HG03520 (cell line): ENCODE measurements around the gene PHC3.
"Not testable (repeated sequence)": the region's sequence is repeated elsewhere in the genome, so short reads cannot be mapped to it uniquely, and the experiment has no call there.

Source experiments
- ATAC-seq: cut with Tn5 transposase; IDR thresholded peaks from one replicate; pipeline ENCODE4 v1.9.1; 2021; ENCODE audit warnings: mild to moderate bottlenecking, moderate library complexity; ENCODE audit not compliant: unreplicated experiment

The PHC3 gene

GRCh38 chr3:170180908-170181885 lies at the start of gene PHC3:
Gene PHC3 (minus strand): TSS chr3:170181733. CDS start chr3:170181715, 18 bp downstream.
- peak; percentile 78 for ATAC-seq

- ATAC-seq, result no peak
Observed at GRCh38 chr3:170228093-170228766, 46.7 kb upstream of the PHC3 start.

GRCh38 chr3:170226426-170226960 lies 45.0 kb upstream of the PHC3 start:
- no peak for ATAC-seq

GRCh38 chr3:170225166-170225565 lies 43.6 kb upstream of the PHC3 start:
- no peak for ATAC-seq

GRCh38 chr3:170222647-170223541 lies 41.4 kb upstream of the PHC3 start:
- peak; percentile 28 for ATAC-seq

GRCh38 chr3:170221924-170222646 lies 40.6 kb upstream of the PHC3 start, which contains the start of gene PRKCI:
Gene PRKCI (plus strand): TSS chr3:170222424. CDS start chr3:170222670, 246 bp downstream.
- peak; percentile 86 for ATAC-seq

- no peak for ATAC-seq
Observed at GRCh38 chr3:170220871-170221270, 39.3 kb upstream of the PHC3 start.

- ATAC-seq, result no peak
Observed at GRCh38 chr3:170219850-170220249, 38.3 kb upstream of the PHC3 start.

GRCh38 chr3:170211668-170212067 lies 30.1 kb upstream of the PHC3 start:
- no peak for ATAC-seq

- no peak for ATAC-seq
Observed at GRCh38 chr3:170207717-170208116, 26.2 kb upstream of the PHC3 start.

- ATAC-seq, result not testable (repeated sequence)
Observed at GRCh38 chr3:170206164-170206762, 24.7 kb upstream of the PHC3 start.

GRCh38 chr3:170205302-170205701 lies 23.8 kb upstream of the PHC3 start:
- no peak for ATAC-seq

GRCh38 chr3:170204509-170204908 lies 23.0 kb upstream of the PHC3 start:
- no peak for ATAC-seq

GRCh38 chr3:170204023-170204472 lies 22.5 kb upstream of the PHC3 start:
- no peak for ATAC-seq

GRCh38 chr3:170203457-170203856 lies 21.9 kb upstream of the PHC3 start:
- no peak for ATAC-seq

- no peak for ATAC-seq
Observed at GRCh38 chr3:170201527-170201926, 20.0 kb upstream of the PHC3 start.

GRCh38 chr3:170200987-170201386 lies 19.5 kb upstream of the PHC3 start:
- no peak for ATAC-seq

GRCh38 chr3:170196833-170197232 lies 15.3 kb upstream of the PHC3 start:
- no peak for ATAC-seq

GRCh38 chr3:170195759-170196158 lies 14.2 kb upstream of the PHC3 start:
- not testable (repeated sequence) for ATAC-seq
